Endothelial cell of umbilical vein (primary cell): ENCODE results near the gene RGS19. TPM values are rescaled to one million over a fixed set of nuclear protein-coding genes. Genes with fewer than 3 reads are reported as not detected.

Source experiments
- BruUV-seq: library from RNA; stranded (reverse); fragments of 400-500 nt; replicated peaks from 2 replicates; lab custom pipeline; 2021; lab: Mats Ljungman, UMichigan
- CTCF ChIA-PET: fragments of 300-600, 350-600 bp; sonication (Branson Sonifier 250); formaldehyde crosslinking; loops from one replicate; lab custom pipeline; 2021; ENCODE audit warnings: antibody characterized with exemption, inconsistent platforms; lab: Charles Lee
- POLR2A ChIA-PET: fragments of 300-600, 350-600 bp; sonication (Branson Sonifier 250); formaldehyde crosslinking; loops from one replicate; lab custom pipeline; 2021; ENCODE audit warnings: antibody characterized with exemption, inconsistent platforms; lab: Charles Lee
- DNase-seq: peaks from one replicate; pipeline ENCODE4 v3.0.0-alpha.2; 2011; ENCODE audit warnings: low read depth, low spot score
- FAIRE-seq: peaks from 2 replicates; lab custom pipeline; 2011; peaks lifted over from hg19 to GRCh38; lab: Jason Lieb, UNC
- H2AFZ ChIP-seq: 2 replicates; pipeline ENCODE4 v1.6.0; 2012; ENCODE audit warnings: low read depth, low read length, control low read depth, inconsistent platforms
- H3K27ac ChIP-seq: 2 replicates; pipeline ENCODE4 v1.5.1; 2011; ENCODE audit warnings: low read depth, mild to moderate bottlenecking, control low read depth, low read length, moderate library complexity; ENCODE audit not compliant: insufficient read depth
- H3K27me3 ChIP-seq, 2 experiments: 2 replicates each; pipeline versions ENCODE4 v1.6.0 to v1.6.1; 2011; ENCODE audit warnings: low read length in 2 of 2, mixed read lengths in 1 of 2; ENCODE audit not compliant: control insufficient read depth in 2 of 2, insufficient read depth in 2 of 2
- H3K36me3 ChIP-seq, 2 experiments: 2 replicates in 1 of 2; 3 replicates in 1 of 2; pipeline ENCODE4 v1.5.1; 2011; ENCODE audit warnings: low read length in 2 of 2, mild to moderate bottlenecking in 1 of 2, moderate library complexity in 1 of 2; ENCODE audit not compliant: control insufficient read depth in 2 of 2, insufficient read depth in 2 of 2; ENCODE audit errors: extremely low read depth in 1 of 2
- H3K4me1 ChIP-seq: 3 replicates; pipeline ENCODE4 v1.5.1; 2011; ENCODE audit warnings: mild to moderate bottlenecking, low read length; ENCODE audit not compliant: control insufficient read depth, insufficient read depth; ENCODE audit errors: extremely low read depth
- H3K4me2 ChIP-seq: 2 replicates; pipeline ENCODE4 v1.6.1; 2011; ENCODE audit warnings: low read length, control low read depth, mixed read lengths; ENCODE audit not compliant: insufficient read depth
- H3K4me3 ChIP-seq, 3 experiments: fragments of 200-600 bp in 1 of 3; sonication (generic), shearing (Covaris generic) in 1 of 3; replicated peaks in 1 of 3; 2 replicates each; pipeline ENCODE4 v1.5.1; 2011 to 2016; ENCODE audit warnings: control low read depth in 3 of 3, low read length in 3 of 3, mild to moderate bottlenecking in 2 of 3, inconsistent platforms in 1 of 3, low read depth in 1 of 3, moderate library complexity in 1 of 3; ENCODE audit not compliant: insufficient read depth in 1 of 3
- H3K79me2 ChIP-seq: 2 replicates; pipeline ENCODE4 v1.6.0; 2012; ENCODE audit warnings: low read length, inconsistent platforms; ENCODE audit not compliant: control insufficient read depth, insufficient read depth
- H3K9ac ChIP-seq: replicated peaks from 2 replicates; pipeline ENCODE3; 2011; ENCODE audit warnings: low read length, control low read depth; ENCODE audit not compliant: insufficient read depth; ENCODE audit errors: extremely low read depth
- H3K9me1 ChIP-seq: replicated peaks from 3 replicates; pipeline ENCODE4 v1.6.0; 2011; ENCODE audit warnings: mild to moderate bottlenecking, low read length; ENCODE audit not compliant: control insufficient read depth, insufficient read depth; ENCODE audit errors: extremely low read depth
- H3K9me3 ChIP-seq: replicated peaks from 2 replicates; pipeline ENCODE4 v1.5.1; 2012; ENCODE audit warnings: low read length, inconsistent platforms; ENCODE audit not compliant: control insufficient read depth, insufficient read depth
- H4K20me1 ChIP-seq: replicated peaks from 2 replicates; pipeline ENCODE3; 2011; ENCODE audit warnings: mild to moderate bottlenecking, low read length; ENCODE audit not compliant: control insufficient read depth, insufficient read depth; ENCODE audit errors: extremely low read depth
- EZH2 ChIP-seq: IDR thresholded peaks from 2 replicates; pipeline ENCODE4 v1.6.1; 2012; ENCODE audit warnings: borderline replicate concordance, low read depth, mild to moderate bottlenecking, moderate library complexity, low read length, inconsistent platforms; ENCODE audit not compliant: severe bottlenecking
- FOS ChIP-seq: IDR thresholded peaks from 2 replicates; pipeline ENCODE4 v1.6.1; 2011; ENCODE audit warnings: mild to moderate bottlenecking, low read length, moderate library complexity, borderline replicate concordance; ENCODE audit not compliant: insufficient read depth
- GATA2 ChIP-seq: IDR thresholded peaks from 2 replicates; pipeline ENCODE4 v1.7.0; 2011; ENCODE audit warnings: low read depth, mild to moderate bottlenecking, moderate library complexity, mixed read lengths, low read length; ENCODE audit not compliant: insufficient read length, insufficient read depth
- JUN ChIP-seq: IDR thresholded peaks from 2 replicates; pipeline ENCODE4 v1.6.1; 2011; ENCODE audit warnings: borderline replicate concordance, low read depth; ENCODE audit not compliant: insufficient read length, insufficient read depth
- MYC ChIP-seq: IDR thresholded peaks from one replicate; pipeline ENCODE4 v1.6.1; 2011; ENCODE audit warnings: mild to moderate bottlenecking, low read depth, low read length
- POLR2A ChIP-seq: IDR thresholded peaks from 2 replicates; pipeline ENCODE4 v1.6.1; 2012; ENCODE audit warnings: low read depth, mild to moderate bottlenecking, control low read depth, low read length
- POLR2AphosphoS5 ChIP-seq: IDR thresholded peaks from 2 replicates; pipeline ENCODE4 v1.6.1; 2012; ENCODE audit warnings: low read depth, mild to moderate bottlenecking, control low read depth, low read length, moderate library complexity; ENCODE audit not compliant: insufficient read depth
- dilution Hi-C: fragments of 300-500 bp; cut with MboI; formaldehyde crosslinking; loops from one replicate; pipeline ENCODE4 v1.15.0; 2019; ENCODE audit warnings: low sequenced_read_pairs; ENCODE audit not compliant: extremely low pct_ligation_motif_present
- intact Hi-C: fragments of 100-400 bp; cut with micrococcal nuclease; formaldehyde crosslinking; loops from one replicate; pipeline ENCODE4 v1.10.0; 2022
- polyA plus RNA-seq, 4 experiments: library from polyadenylated mRNA; depleted of rRNA in 3 of 4; stranded (reverse) in 3 of 4; unstranded in 1 of 4; fragments of >200 nt; gene quantifications; 2 replicates each; pipeline versions ENCODE4 v1.2.1 to v1.2.3, GENCODE V29; 2011 to 2012; ENCODE audit warnings: missing spikeins in 1 of 4
- total RNA-seq: library from RNA; stranded (reverse); gene quantifications from 2 replicates; pipeline ENCODE4 v1.2.3, GENCODE V29; 2021
- TF ChIP-seq, protein P1 (sequence below): IDR thresholded peaks from 2 replicates; pipeline ENCODE4 v1.6.1; 2011; ENCODE audit not compliant: insufficient read depth, insufficient read length
- TF ChIP-seq, protein P2 (sequence below), 2 donors: IDR thresholded peaks; 1 replicate in 1 of 2; 2 replicates in 1 of 2; pipeline ENCODE4 v1.5.1; 2011; ENCODE audit warnings: low read length in 2 of 2, mild to moderate bottlenecking in 2 of 2, moderate library complexity in 2 of 2, control low read depth in 1 of 2, inconsistent platforms in 1 of 2, low read depth in 1 of 2; ENCODE audit not compliant: insufficient read depth in 1 of 2; ENCODE audit errors: extremely low read depth in 1 of 2

RGS19 gene
- total and polyA plus RNA-seq, 2 donors (not counting 3 experiments of a cell fraction or from before 2014, with no cell fraction given) = 27.8 to 33.7 TPM

DNA sequence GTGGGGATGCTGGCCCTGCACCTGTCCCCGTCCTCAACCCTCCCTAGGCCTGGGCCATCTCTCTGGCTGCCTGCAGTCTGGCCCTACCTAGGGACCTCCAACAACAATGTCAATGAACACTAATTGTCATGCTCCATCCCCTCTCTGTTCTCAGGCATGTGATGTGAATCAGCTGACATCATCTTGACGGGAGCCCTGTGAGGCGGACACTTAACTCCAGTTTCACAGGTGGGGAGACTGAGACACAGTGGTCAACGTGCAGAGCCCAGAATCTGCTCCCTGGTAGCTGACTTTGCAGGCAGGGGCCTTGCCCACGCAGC, 17.1 kb downstream of the RGS19 start:
- peak overlapping the region; percentile 76 for H2AFZ ChIP-seq
- H4K20me1 ChIP-seq = no peaks in the 10 kb centered on the region
- H3K9ac ChIP-seq = peak overlapping the region; percentile 86
- ChIA-PET POLR2A (interaction anchor here (1.0 to 1.4 kb wide), 4 partner anchors 8 to 197 kb away, joined by 3 to 11 read pairs (median 4); partner anchors contain the start of gene TPD52L2), CTCF (interaction anchor here (1.0 to 15.2 kb wide), 7 partner anchors 8 to 88 kb away, joined by 3 to 412 read pairs (median 6); partner anchors contain the start of genes C20orf204, PRPF6 and SAMD10)
- H3K9me1 ChIP-seq = no peaks in the 10 kb centered on the region
- no peaks in the 10 kb centered on the region for H3K9me3 ChIP-seq
- dilution Hi-C loops (no loop called here), intact Hi-C loops (loop anchor here (10.0 kb wide), 1 partner anchor 63 kb away; no protein-coding TSS in a partner anchor)
- no peaks in the 10 kb centered on the region for H3K27me3 ChIP-seq
- FAIRE-seq (peak; percentile 8), DNase-seq (no peak)
- BruUV-seq = no TSS peak
- peak overlapping the region; percentile 71 for H3K4me2 ChIP-seq
- TF ChIP-seq POLR2AphosphoS5 (no peak), GATA2 (no peak), MYC (no peak), POLR2A (no peak), EZH2 (no peak), FOS (no peak), JUN (no peak)
- TF ChIP-seq, protein P1, sequence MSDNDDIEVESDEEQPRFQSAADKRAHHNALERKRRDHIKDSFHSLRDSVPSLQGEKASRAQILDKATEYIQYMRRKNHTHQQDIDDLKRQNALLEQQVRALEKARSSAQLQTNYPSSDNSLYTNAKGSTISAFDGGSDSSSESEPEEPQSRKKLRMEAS = no peak
- TF ChIP-seq, protein P2, sequence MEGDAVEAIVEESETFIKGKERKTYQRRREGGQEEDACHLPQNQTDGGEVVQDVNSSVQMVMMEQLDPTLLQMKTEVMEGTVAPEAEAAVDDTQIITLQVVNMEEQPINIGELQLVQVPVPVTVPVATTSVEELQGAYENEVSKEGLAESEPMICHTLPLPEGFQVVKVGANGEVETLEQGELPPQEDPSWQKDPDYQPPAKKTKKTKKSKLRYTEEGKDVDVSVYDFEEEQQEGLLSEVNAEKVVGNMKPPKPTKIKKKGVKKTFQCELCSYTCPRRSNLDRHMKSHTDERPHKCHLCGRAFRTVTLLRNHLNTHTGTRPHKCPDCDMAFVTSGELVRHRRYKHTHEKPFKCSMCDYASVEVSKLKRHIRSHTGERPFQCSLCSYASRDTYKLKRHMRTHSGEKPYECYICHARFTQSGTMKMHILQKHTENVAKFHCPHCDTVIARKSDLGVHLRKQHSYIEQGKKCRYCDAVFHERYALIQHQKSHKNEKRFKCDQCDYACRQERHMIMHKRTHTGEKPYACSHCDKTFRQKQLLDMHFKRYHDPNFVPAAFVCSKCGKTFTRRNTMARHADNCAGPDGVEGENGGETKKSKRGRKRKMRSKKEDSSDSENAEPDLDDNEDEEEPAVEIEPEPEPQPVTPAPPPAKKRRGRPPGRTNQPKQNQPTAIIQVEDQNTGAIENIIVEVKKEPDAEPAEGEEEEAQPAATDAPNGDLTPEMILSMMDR (IDR thresholded peaks at IDR 0.05; ENCODE audit: extremely low read depth in 1 of 2, insufficient read depth in 1 of 2, low read depth in 1 of 2, low read length in 2 of 2) = no peak
- H3K4me1 ChIP-seq = peaks cover 23% of the 10 kb centered on the region
- peaks cover 6% of the 10 kb centered on the region for H3K79me2 ChIP-seq
- H3K4me3 ChIP-seq = peak overlapping the region in 2 of 3 experiments; percentile 72 to 91
- peak overlapping the region; percentile 63 for H3K27ac ChIP-seq
- H3K36me3 ChIP-seq = no peaks in the 10 kb centered on the region
